Measurements from ENCODE around the gene PLPPR4. TPM values are rescaled to one million over a fixed set of nuclear protein-coding genes. Genes with fewer than 3 reads are reported as not detected.

Gene PLPPR4
- total RNA-seq, 1 experiment from 2014 or later: 0.20 TPM

- H3K27me3 ChIP-seq: no peaks in the 10 kb centered on the region
- H3K36me3 ChIP-seq: no peaks in the 10 kb centered on the region
- no peaks in the 10 kb centered on the region for H3K9me3 ChIP-seq
- no peak for DNase-seq
- no peak overlapping the region for H3K4me3 ChIP-seq
Measured at GRCh38 chr1:99306056-99306455, 41.8 kb downstream of the PLPPR4 start.

GRCh38 chr1:99306644-99307043 is 42.4 kb downstream of the PLPPR4 start:
- Histone ChIP-seq H3K4me3 (no peak overlapping the region), H3K9me3 (no peaks in the 10 kb centered on the region), H3K27me3 (no peaks in the 10 kb centered on the region), H3K36me3 (no peaks in the 10 kb centered on the region)
- DNase-seq: no peak

GRCh38 chr1:99315305-99315704 is 51.0 kb downstream of the PLPPR4 start:
- H3K27me3 ChIP-seq: no peaks in the 10 kb centered on the region
- DNase-seq: no peak

GRCh38 chr1:99326215-99326949 is 62.1 kb downstream of the PLPPR4 start:
- Histone ChIP-seq H3K9me3 (no peaks in the 10 kb centered on the region; the same call in 1 of the 2 replicates), H3K27me3 (no peaks in the 10 kb centered on the region), H3K4me3 (no peak overlapping the region), H3K36me3 (no peaks in the 10 kb centered on the region)
- no peak for DNase-seq

More at GRCh38 chr1:99315305-99315704, 51.0 kb downstream of the PLPPR4 start:
- H3K4me3 ChIP-seq: no peak overlapping the region
- 0 out of 2 replicates have a peak, but pooled peaks cover 2% of the 10 kb centered on the region for H3K9me3 ChIP-seq
- no peaks in the 10 kb centered on the region for H3K36me3 ChIP-seq

GRCh38 chr1:99327357-99327756 is 63.1 kb downstream of the PLPPR4 start:
- DNase-seq: no peak
- Histone ChIP-seq H3K9me3 (no peaks in the 10 kb centered on the region; the same call in 1 of the 2 replicates), H3K27me3 (no peaks in the 10 kb centered on the region), H3K36me3 (no peaks in the 10 kb centered on the region), H3K4me3 (no peak overlapping the region)

- H3K27me3 ChIP-seq: no peaks in the 10 kb centered on the region
- H3K36me3 ChIP-seq: no peaks in the 10 kb centered on the region
- no peaks in the 10 kb centered on the region; the same call in 1 of the 2 replicates for H3K9me3 ChIP-seq
- no peak overlapping the region for H3K4me3 ChIP-seq
- DNase-seq: no peak
Measured at GRCh38 chr1:99328171-99328570, 63.9 kb downstream of the PLPPR4 start.

GRCh38 chr1:99331083-99331482 is 66.8 kb downstream of the PLPPR4 start:
- Histone ChIP-seq H3K36me3 (no peaks in the 10 kb centered on the region), H3K4me3 (no peak overlapping the region), H3K9me3 (no peaks in the 10 kb centered on the region; the same call in 1 of the 2 replicates), H3K27me3 (no peaks in the 10 kb centered on the region)
- DNase-seq: no peak

GRCh38 chr1:99331636-99332035 is 67.3 kb downstream of the PLPPR4 start:
- no peak for DNase-seq
- Histone ChIP-seq H3K4me3 (no peak overlapping the region), H3K9me3 (no peaks in the 10 kb centered on the region; the same call in 1 of the 2 replicates), H3K36me3 (no peaks in the 10 kb centered on the region), H3K27me3 (no peaks in the 10 kb centered on the region)

GRCh38 chr1:99332561-99332960 is 68.3 kb downstream of the PLPPR4 start:
- Histone ChIP-seq H3K36me3 (no peaks in the 10 kb centered on the region), H3K27me3 (no peaks in the 10 kb centered on the region), H3K4me3 (no peak overlapping the region), H3K9me3 (no peaks in the 10 kb centered on the region; the same call in 1 of the 2 replicates)
- DNase-seq: no peak

- DNase-seq: no peak
- H3K9me3 ChIP-seq: no peaks in the 10 kb centered on the region; the same call in 1 of the 2 replicates
- no peaks in the 10 kb centered on the region for H3K27me3 ChIP-seq
- no peak overlapping the region for H3K4me3 ChIP-seq
- H3K36me3 ChIP-seq: no peaks in the 10 kb centered on the region
Measured at GRCh38 chr1:99334991-99335390, 70.7 kb downstream of the PLPPR4 start.

- no peak for DNase-seq
- H3K36me3 ChIP-seq: no peaks in the 10 kb centered on the region
Measured at GRCh38 chr1:99347041-99347684, 82.9 kb downstream of the PLPPR4 start.

GRCh38 chr1:99348397-99349132 is 84.3 kb downstream of the PLPPR4 start:
- Histone ChIP-seq H3K27me3 (no peaks in the 10 kb centered on the region), H3K9me3 (no peaks in the 10 kb centered on the region), H3K36me3 (no peaks in the 10 kb centered on the region), H3K4me3 (no peak overlapping the region)
- DNase-seq: no peak

More at GRCh38 chr1:99347041-99347684, 82.9 kb downstream of the PLPPR4 start:
- Histone ChIP-seq H3K4me3 (no peak overlapping the region), H3K9me3 (peaks cover 2% of the 10 kb centered on the region; the same call in 1 of the 2 replicates), H3K27me3 (no peaks in the 10 kb centered on the region)

GRCh38 chr1:99352821-99353220 is 88.5 kb downstream of the PLPPR4 start:
- Histone ChIP-seq H3K27me3 (no peaks in the 10 kb centered on the region), H3K9me3 (no peaks in the 10 kb centered on the region; the same call in 1 of the 2 replicates), H3K4me3 (no peak overlapping the region), H3K36me3 (no peaks in the 10 kb centered on the region)
- DNase-seq: no peak

- Histone ChIP-seq H3K27me3 (no peaks in the 10 kb centered on the region), H3K4me3 (no peak overlapping the region), H3K9me3 (no peaks in the 10 kb centered on the region; the same call in 1 of the 2 replicates), H3K36me3 (no peaks in the 10 kb centered on the region)
- DNase-seq: no peak
Measured at GRCh38 chr1:99358770-99359169, 94.5 kb downstream of the PLPPR4 start.
